Heart right ventricle (tissue), 16 donors: ENCODE data around the gene TJP3. TPM values are rescaled to one million over a fixed set of nuclear protein-coding genes. Genes with fewer than 3 reads are reported as not detected.

Source experiments
- ATAC-seq, 8 donors: fragments of 200-7000 bp; cut with Tn5 transposase; one replicate each; pipeline ENCODE4 v1.9.1; 2020; ENCODE audit warnings: mild to moderate bottlenecking in 8 of 8, moderate library complexity in 8 of 8, moderate number of reproducible peaks in 1 of 8
- DNase-seq, 2 donors: peaks; one replicate each; pipeline ENCODE4 v3.0.0-alpha.2; 2020
- H3K27ac ChIP-seq, 10 donors: fragments of 200-600 bp; sonication (generic) in 2 of 10; one replicate each; pipeline versions ENCODE4 v1.5.0 to v1.8.0; 2020 to 2022; ENCODE audit warnings: mild to moderate bottlenecking in 3 of 10
- H3K27me3 ChIP-seq, 7 donors: fragments of 200-600 bp; one replicate each; pipeline ENCODE4 v1.8.0; 2021 to 2022; ENCODE audit warnings: mild to moderate bottlenecking in 2 of 7
- H3K36me3 ChIP-seq, 9 donors: fragments of 200-600 bp; sonication (generic) in 1 of 9; one replicate each; pipeline versions ENCODE4 v1.5.0 to v1.8.0; 2020 to 2022; ENCODE audit warnings: mild to moderate bottlenecking in 2 of 9
- H3K4me1 ChIP-seq, 9 donors: fragments of 200-600 bp; sonication (generic) in 1 of 9; one replicate each; pipeline versions ENCODE4 v1.5.0 to v1.8.0; 2020 to 2022; ENCODE audit warnings: mild to moderate bottlenecking in 4 of 9
- H3K4me3 ChIP-seq, 10 donors: fragments of 200-600 bp; sonication (generic) in 2 of 10; one replicate each; pipeline versions ENCODE4 v1.5.0 to v1.8.0; 2020 to 2022; ENCODE audit warnings: mild to moderate bottlenecking in 7 of 10, moderate library complexity in 2 of 10
- H3K9me3 ChIP-seq, 11 donors: fragments of 200-600 bp in 10 of 11; sonication (generic) in 2 of 11; one replicate each; pipeline versions ENCODE4 v1.5.0 to v1.8.0; 2013 to 2022; ENCODE audit warnings: mild to moderate bottlenecking in 2 of 11, control low read depth in 1 of 11, moderate library complexity in 1 of 11
- WGBS, 2 donors: extraction: QIAGEN DNeasy Blood & Tissue Kit; methylation state at CpG; one replicate each; pipeline ENCODE4 v1.1.7; 2013; ENCODE audit warnings: inconsistent platforms in 1 of 2; 5-methylcytosine and 5-hydroxymethylcytosine counted together
- intact Hi-C, 10 donors: fragments of 100-400 bp; cut with DNase I; formaldehyde crosslinking; loops; one replicate each; pipeline versions ENCODE4 v1.11.1 to v1.14.2; 2022
- polyA plus RNA-seq, 2 donors: library from polyadenylated mRNA; stranded (reverse); fragments of 200-250 nt; gene quantifications; one replicate each; pipeline ENCODE4 v1.2.3, GENCODE V29; 2013
- total RNA-seq, 10 donors: library from RNA; stranded (reverse); fragmentation: NEBNext Ultra II Directional in 3 of 10; extraction: Animal tissue kit (Norgen Biotek cat#: 25700) in 3 of 10; gene quantifications; one replicate each; pipeline versions ENCODE4 v1.2.1 to v1.2.4, GENCODE V29; 2021 to 2023
- TF ChIP-seq, protein P1 (sequence below), 9 donors: fragments of 200-600 bp; sonication (generic) in 2 of 9; IDR thresholded peaks; one replicate each; pipeline versions ENCODE4 v1.5.0 to v1.8.0; 2021 to 2022; ENCODE audit warnings: antibody characterized with exemption in 9 of 9, mild to moderate bottlenecking in 5 of 9, moderate library complexity in 1 of 9
- donor health status: Arrhythmogenic right ventricular cardiomyopathy.
- donor health status: ischemic (EF 13 %, LVEDD 7.1; RV severe dilation, severe dysfunction).
- donor health status: healthy with polysubstance abuse.
- donor health status: DM: no; HTN: yes; CAD: no.
- donor health status: DM: no; HTN: no; CAD: no.
- donor health status: ischemic (EF 25% LVEDD 6.9; RV normal size, moderate dysfunction).
- donor health status: ischemic (EF 25% LVEDD 5.7; RV mildly dilated, moderate dysfunction).
- donor health status: healthy.
- donor health status: DM: yes; HTN: yes; CAD: no.
- donor health status: Ischemic cardiomyopathy.
- donor health status: ischemic (EF 35%, LVEDD 5.7; RV mildly dilated, moderate dysfunction).
- donor health status: nonischemic (EF 11% LVEDD 7.7; RV severe dilation, severe dysfunction).
- donor health status: DM: yes; HTN: yes; CAD: no.
- donor health status: PGD.
- donor health status: ischemic (EF 29% LVEDD 5.4; RV normal size, mild dysfunction).
- donor health status: nonischemic (EF 23%, LVEDD 6.1; RV moderate dilation, normal function).

TJP3 gene
- total and polyA plus RNA-seq, 12 donors, result 0.06 to 0.49 (median 0.25) TPM; not detected in 8

GRCh38 chr19:3793799-3794198 is 85.6 kb downstream of the TJP3 start:
- Histone ChIP-seq H3K36me3 (no peaks in the 10 kb centered on the region), H3K4me3 (no peak overlapping the region), H3K27ac (no peak overlapping the region), H3K9me3 (peaks cover 0 to 26% (median 4%) of the 10 kb centered on the region in 11 donors), H3K4me1 (no peaks in the 10 kb centered on the region), H3K27me3 (peaks cover 0 to 10% (median 2%) of the 10 kb centered on the region in 7 donors)
- TF ChIP-seq, protein P1, sequence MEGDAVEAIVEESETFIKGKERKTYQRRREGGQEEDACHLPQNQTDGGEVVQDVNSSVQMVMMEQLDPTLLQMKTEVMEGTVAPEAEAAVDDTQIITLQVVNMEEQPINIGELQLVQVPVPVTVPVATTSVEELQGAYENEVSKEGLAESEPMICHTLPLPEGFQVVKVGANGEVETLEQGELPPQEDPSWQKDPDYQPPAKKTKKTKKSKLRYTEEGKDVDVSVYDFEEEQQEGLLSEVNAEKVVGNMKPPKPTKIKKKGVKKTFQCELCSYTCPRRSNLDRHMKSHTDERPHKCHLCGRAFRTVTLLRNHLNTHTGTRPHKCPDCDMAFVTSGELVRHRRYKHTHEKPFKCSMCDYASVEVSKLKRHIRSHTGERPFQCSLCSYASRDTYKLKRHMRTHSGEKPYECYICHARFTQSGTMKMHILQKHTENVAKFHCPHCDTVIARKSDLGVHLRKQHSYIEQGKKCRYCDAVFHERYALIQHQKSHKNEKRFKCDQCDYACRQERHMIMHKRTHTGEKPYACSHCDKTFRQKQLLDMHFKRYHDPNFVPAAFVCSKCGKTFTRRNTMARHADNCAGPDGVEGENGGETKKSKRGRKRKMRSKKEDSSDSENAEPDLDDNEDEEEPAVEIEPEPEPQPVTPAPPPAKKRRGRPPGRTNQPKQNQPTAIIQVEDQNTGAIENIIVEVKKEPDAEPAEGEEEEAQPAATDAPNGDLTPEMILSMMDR (IDR thresholded peaks at IDR 0.05), result no peak
- intact Hi-C loops, result no loop called here
- ATAC-seq, result no peak
- DNase-seq, result no peak
- WGBS, 2 donors, result 96 to 99% methylated on average over 3 of the region's 3 CpGs

DNA sequence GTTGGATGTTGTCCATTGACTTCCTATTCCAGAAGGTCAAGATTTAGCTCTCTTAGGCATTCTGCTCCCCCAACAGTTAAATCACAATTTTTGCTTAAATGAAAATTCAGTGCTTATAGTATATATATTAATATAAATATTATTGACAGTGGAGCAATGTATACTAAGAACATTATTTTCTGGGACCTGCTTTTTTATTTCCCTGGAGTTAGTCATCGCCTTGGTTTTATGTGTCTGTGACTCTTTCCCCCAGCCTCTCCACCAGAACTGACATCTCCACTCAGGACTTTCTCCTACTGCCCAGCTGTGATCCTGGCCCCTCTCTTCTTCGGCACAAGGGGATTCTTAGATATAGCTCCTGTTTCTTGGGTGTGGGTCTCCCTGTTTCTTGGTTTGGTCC is 88.2 kb downstream of the TJP3 start:
- no peak overlapping the region for H3K4me3 ChIP-seq
- H3K27ac ChIP-seq, result no peak overlapping the region
- peaks cover 0 to 18% (median 4%) of the 10 kb centered on the region in 11 donors for H3K9me3 ChIP-seq
- DNase-seq, result no peak
- TF ChIP-seq, protein P1 (IDR thresholded peaks at IDR 0.05), result no peak
- H3K36me3 ChIP-seq, result no peaks in the 10 kb centered on the region
- H3K27me3 ChIP-seq, result peaks cover 0 to 32% (median 25%) of the 10 kb centered on the region in 7 donors
- no peak for ATAC-seq
- 94 to 99% methylated on average over 2 of the region's 2 CpGs for WGBS, 2 donors
- peaks cover 0 to 13% (median 4%) of the 10 kb centered on the region in 9 donors for H3K4me1 ChIP-seq
- intact Hi-C loops, result no loop called here

DNA sequence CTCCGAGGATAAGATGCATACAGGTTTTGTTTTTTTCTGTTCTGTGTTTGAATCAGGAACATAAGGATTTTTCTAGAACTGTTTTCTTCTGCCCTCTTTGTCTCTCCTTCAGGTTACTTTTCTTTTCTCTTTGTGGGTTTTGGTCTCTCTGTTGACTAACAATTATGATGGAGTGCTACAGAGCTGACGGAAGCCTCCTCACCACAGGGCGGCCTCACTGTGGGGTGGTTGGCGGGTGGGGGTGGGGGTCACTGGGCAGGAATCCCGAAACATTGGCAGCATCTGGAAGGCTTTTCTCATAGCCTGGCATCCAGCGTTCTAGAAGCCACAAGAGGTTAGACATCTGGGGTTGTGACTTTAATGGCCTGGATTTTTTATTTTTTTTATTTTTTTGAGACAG is 90.0 kb downstream of the TJP3 start:
- H3K4me3 ChIP-seq, result no peak overlapping the region
- intact Hi-C loops, result no loop called here
- ATAC-seq, result no peak
- TF ChIP-seq, protein P1 (IDR thresholded peaks at IDR 0.05), result no peak
- WGBS, 2 donors, result 74 to 82% methylated on average over 6 of the region's 6 CpGs
- H3K27me3 ChIP-seq, result peaks cover 0 to 46% (median 35%) of the 10 kb centered on the region in 7 donors
- peaks cover 0 to 18% (median 4%) of the 10 kb centered on the region in 11 donors for H3K9me3 ChIP-seq
- peak overlapping the region in 1 of 10 donors; percentile 65 for H3K27ac ChIP-seq
- no peak for DNase-seq
- peaks cover 0 to 20% (median 11%) of the 10 kb centered on the region in 9 donors for H3K4me1 ChIP-seq
- no peaks in the 10 kb centered on the region for H3K36me3 ChIP-seq

Other genes with a start within 250 kb of the TJP3 start
- not detected for gene SMIM24, start 227.9 kb upstream of the TJP3 start, total RNA-seq
- gene SMIM24, start 227.9 kb upstream of the TJP3 start, polyA plus RNA-seq, result not detected
- gene SMIM44, start 224.9 kb upstream of the TJP3 start, total RNA-seq, result not detected
- gene SMIM44, start 224.9 kb upstream of the TJP3 start, polyA plus RNA-seq, result not detected
- gene DOHH, start 207.7 kb upstream of the TJP3 start, total RNA-seq, result 10 to 100 TPM in 5 of 10 donors, 1 to 10 TPM in 5; 7.2 to 14.9 (median 9.4) TPM
- gene DOHH, start 207.7 kb upstream of the TJP3 start, polyA plus RNA-seq, result 10 to 100 TPM; 13.2 to 30.4 TPM
- 10 to 100 TPM; 21.0 to 30.8 (median 27.1) TPM for gene FZR1, start 202.1 kb upstream of the TJP3 start, total RNA-seq
- 10 to 100 TPM; 13.5 to 15.2 TPM for gene FZR1, start 202.1 kb upstream of the TJP3 start, polyA plus RNA-seq
- 1 to 10 TPM in 2 of 10 donors, under 1 TPM in 8; 0.38 to 1.3 (median 0.79) TPM for gene TEKTIP1, start 169.2 kb upstream of the TJP3 start, total RNA-seq
- gene TEKTIP1, start 169.2 kb upstream of the TJP3 start, polyA plus RNA-seq, result under 1 TPM in 1 of 2 donors, not detected in 1; 0.09 TPM
- gene MFSD12, start 150.8 kb upstream of the TJP3 start, total RNA-seq, result 10 to 100 TPM; 11.6 to 41.3 (median 21.0) TPM
- 10 to 100 TPM; 24.3 to 43.2 TPM for gene MFSD12, start 150.8 kb upstream of the TJP3 start, polyA plus RNA-seq
- gene HMG20B, start 135.4 kb upstream of the TJP3 start, total RNA-seq, result 10 to 100 TPM; 19.5 to 49.3 (median 30.3) TPM
- gene HMG20B, start 135.4 kb upstream of the TJP3 start, polyA plus RNA-seq, result 10 to 100 TPM; 65.2 to 73.3 TPM
- gene GIPC3, start 122.9 kb upstream of the TJP3 start, total RNA-seq, result 1 to 10 TPM; 1.3 to 2.8 (median 2.1) TPM
- gene GIPC3, start 122.9 kb upstream of the TJP3 start, polyA plus RNA-seq, result 1 to 10 TPM in 1 of 2 donors, under 1 TPM in 1; 0.90 to 2.4 TPM
- 1 to 10 TPM; 1.6 to 4.0 (median 3.0) TPM for gene TBXA2R, start 101.5 kb upstream of the TJP3 start, total RNA-seq
- 1 to 10 TPM; 2.9 to 3.4 TPM for gene TBXA2R, start 101.5 kb upstream of the TJP3 start, polyA plus RNA-seq
- 10 to 100 TPM in 9 of 10 donors, 1 to 10 TPM in 1; 9.7 to 15.8 (median 12.1) TPM for gene CACTIN, start 81.6 kb upstream of the TJP3 start, total RNA-seq
- 10 to 100 TPM; 15.8 to 17.6 TPM for gene CACTIN, start 81.6 kb upstream of the TJP3 start, polyA plus RNA-seq
- gene PIP5K1C, start 7.9 kb upstream of the TJP3 start, total RNA-seq, result 10 to 100 TPM; 28.2 to 46.6 (median 36.3) TPM
- 10 to 100 TPM; 18.3 to 18.9 TPM for gene PIP5K1C, start 7.9 kb upstream of the TJP3 start, polyA plus RNA-seq
- gene APBA3, start 53.3 kb downstream of the TJP3 start, total RNA-seq, result 10 to 100 TPM in 6 of 10 donors, 1 to 10 TPM in 4; 7.4 to 16.6 (median 10.7) TPM
- 10 to 100 TPM; 20.0 to 22.6 TPM for gene APBA3, start 53.3 kb downstream of the TJP3 start, polyA plus RNA-seq
- gene MRPL54, start 54.3 kb downstream of the TJP3 start, total RNA-seq, result 10 to 100 TPM; 61.4 to 93.4 (median 67.0) TPM
- gene MRPL54, start 54.3 kb downstream of the TJP3 start, polyA plus RNA-seq, result 100 to 1,000 TPM; 124 TPM
- gene RAX2, start 63.8 kb downstream of the TJP3 start, total RNA-seq, result not detected
- gene RAX2, start 63.8 kb downstream of the TJP3 start, polyA plus RNA-seq, result not detected
- 1 to 10 TPM in 1 of 10 donors, under 1 TPM in 9; 0.14 to 4.9 (median 0.44) TPM for gene MATK, start 78.0 kb downstream of the TJP3 start, total RNA-seq
- 1 to 10 TPM in 1 of 2 donors, under 1 TPM in 1; 0.97 to 1.2 TPM for gene MATK, start 78.0 kb downstream of the TJP3 start, polyA plus RNA-seq
- under 1 TPM in 2 of 10 donors, not detected in 8; 0.04 to 0.29 TPM for gene ZFR2, start 160.7 kb downstream of the TJP3 start, total RNA-seq
- gene ZFR2, start 160.7 kb downstream of the TJP3 start, polyA plus RNA-seq, result not detected
- not detected for gene ATCAY, start 172.3 kb downstream of the TJP3 start, total RNA-seq
- gene ATCAY, start 172.3 kb downstream of the TJP3 start, polyA plus RNA-seq, result not detected
- gene NMRK2, start 224.7 kb downstream of the TJP3 start, total RNA-seq, result 1,000 to 10,000 TPM in 1 of 10 donors, 100 to 1,000 TPM in 9; 241 to 2,570 (median 640) TPM
- gene NMRK2, start 224.7 kb downstream of the TJP3 start, polyA plus RNA-seq, result 1,000 to 10,000 TPM; 1,128 to 1,168 TPM